ENCODE results near the gene CFAP107. TPM values are rescaled to one million over a fixed set of nuclear protein-coding genes. Genes with fewer than 3 reads are reported as not detected.

CFAP107 gene
- total and polyA plus RNA-seq, 12 donors, result not detected

- H3K27ac ChIP-seq, result no peak overlapping the region
- WGBS, 2 donors, result 77 to 81% methylated on average over 3 of the region's 3 CpGs
- no peak for DNase-seq
- H3K9me3 ChIP-seq, result peaks cover 0 to 27% (median 9%) of the 10 kb centered on the region in 11 donors
- TF ChIP-seq, protein P1, sequence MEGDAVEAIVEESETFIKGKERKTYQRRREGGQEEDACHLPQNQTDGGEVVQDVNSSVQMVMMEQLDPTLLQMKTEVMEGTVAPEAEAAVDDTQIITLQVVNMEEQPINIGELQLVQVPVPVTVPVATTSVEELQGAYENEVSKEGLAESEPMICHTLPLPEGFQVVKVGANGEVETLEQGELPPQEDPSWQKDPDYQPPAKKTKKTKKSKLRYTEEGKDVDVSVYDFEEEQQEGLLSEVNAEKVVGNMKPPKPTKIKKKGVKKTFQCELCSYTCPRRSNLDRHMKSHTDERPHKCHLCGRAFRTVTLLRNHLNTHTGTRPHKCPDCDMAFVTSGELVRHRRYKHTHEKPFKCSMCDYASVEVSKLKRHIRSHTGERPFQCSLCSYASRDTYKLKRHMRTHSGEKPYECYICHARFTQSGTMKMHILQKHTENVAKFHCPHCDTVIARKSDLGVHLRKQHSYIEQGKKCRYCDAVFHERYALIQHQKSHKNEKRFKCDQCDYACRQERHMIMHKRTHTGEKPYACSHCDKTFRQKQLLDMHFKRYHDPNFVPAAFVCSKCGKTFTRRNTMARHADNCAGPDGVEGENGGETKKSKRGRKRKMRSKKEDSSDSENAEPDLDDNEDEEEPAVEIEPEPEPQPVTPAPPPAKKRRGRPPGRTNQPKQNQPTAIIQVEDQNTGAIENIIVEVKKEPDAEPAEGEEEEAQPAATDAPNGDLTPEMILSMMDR (IDR thresholded peaks at IDR 0.05), result no peak
- H3K36me3 ChIP-seq, result no peaks in the 10 kb centered on the region
- H3K27me3 ChIP-seq, result no peaks in the 10 kb centered on the region
- no peak for ATAC-seq
- intact Hi-C loops (cut with DNase I), result no loop called here
- no peaks in the 10 kb centered on the region for H3K4me1 ChIP-seq
- H3K4me3 ChIP-seq, result no peak overlapping the region
Observed at GRCh38 chr1:12706061-12706460, 39.9 kb upstream of the CFAP107 start.

- H3K4me1 ChIP-seq, result no peaks in the 10 kb centered on the region
- no peaks in the 10 kb centered on the region for H3K27me3 ChIP-seq
- no peak for ATAC-seq
- H3K4me3 ChIP-seq, result no peak overlapping the region
- TF ChIP-seq, protein P1 (IDR thresholded peaks at IDR 0.05), result no peak
- no peaks in the 10 kb centered on the region for H3K36me3 ChIP-seq
- DNase-seq, result no peak
- no peak overlapping the region for H3K27ac ChIP-seq
- WGBS, 2 donors, result 70 to 73% methylated on average over 4 of the region's 4 CpGs
- intact Hi-C loops (cut with DNase I), result no loop called here
- H3K9me3 ChIP-seq, result peaks cover 0 to 19% (median 9%) of the 10 kb centered on the region in 11 donors
Observed at GRCh38 chr1:12708396-12709090, 37.5 kb upstream of the CFAP107 start.

DNA sequence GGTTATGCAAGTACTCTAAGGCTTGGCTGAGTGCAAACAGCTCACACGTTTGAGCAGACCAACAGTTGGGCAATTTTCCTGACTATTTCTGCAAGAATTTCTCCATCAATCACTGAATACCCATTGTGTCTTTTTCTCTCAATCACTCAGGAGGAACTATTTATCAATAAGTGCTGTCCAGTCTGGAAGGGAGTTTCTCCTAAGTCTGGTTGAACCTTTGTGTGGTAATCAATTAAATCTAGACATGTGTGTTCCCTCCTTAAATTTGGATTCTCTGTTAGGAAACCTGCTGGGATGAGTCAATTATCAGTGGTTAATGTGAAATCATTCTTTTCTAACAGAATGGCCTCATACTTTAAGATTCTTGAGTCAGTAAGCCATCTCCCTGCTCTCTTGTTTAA, 36.9 kb upstream of the CFAP107 start:
- DNase-seq, result no peak
- no peak for ATAC-seq
- 48 to 52% methylated on average over 1 of the region's 1 CpG for WGBS, 2 donors
- Histone ChIP-seq H3K4me1 (no peaks in the 10 kb centered on the region), H3K27me3 (no peaks in the 10 kb centered on the region), H3K27ac (no peak overlapping the region), H3K36me3 (no peaks in the 10 kb centered on the region), H3K4me3 (no peak overlapping the region), H3K9me3 (peaks cover 0 to 14% (median 4%) of the 10 kb centered on the region in 11 donors)
- intact Hi-C loops (cut with DNase I), result no loop called here
- TF ChIP-seq, protein P1 (IDR thresholded peaks at IDR 0.05), result no peak

- no peak overlapping the region for H3K27ac ChIP-seq
- TF ChIP-seq, protein P1 (IDR thresholded peaks at IDR 0.05), result no peak
- WGBS, 2 donors, result 67 to 80% methylated on average over 3 of the region's 3 CpGs
- DNase-seq, result no peak
- H3K4me3 ChIP-seq, result no peak overlapping the region
- H3K27me3 ChIP-seq, result no peaks in the 10 kb centered on the region
- ATAC-seq, result no peak
- H3K9me3 ChIP-seq, result peaks cover 0 to 8% (median 0%) of the 10 kb centered on the region in 11 donors
- intact Hi-C loops (cut with DNase I), result no loop called here
- no peaks in the 10 kb centered on the region for H3K36me3 ChIP-seq
- H3K4me1 ChIP-seq, result no peaks in the 10 kb centered on the region
Observed at GRCh38 chr1:12709696-12710095, 36.3 kb upstream of the CFAP107 start.
